Midbrain (tissue), 1 donor: ENCODE data around the gene ARHGAP18.

Source experiments
- DNase-seq: peaks from one replicate; lab custom pipeline; 2025; lab: John Stamatoyannopoulos, UW

Gene ARHGAP18

GRCh38 chr6:129615020-129615419 lies 95.0 kb downstream of the ARHGAP18 start:
- DNase-seq, result no peak

DNA sequence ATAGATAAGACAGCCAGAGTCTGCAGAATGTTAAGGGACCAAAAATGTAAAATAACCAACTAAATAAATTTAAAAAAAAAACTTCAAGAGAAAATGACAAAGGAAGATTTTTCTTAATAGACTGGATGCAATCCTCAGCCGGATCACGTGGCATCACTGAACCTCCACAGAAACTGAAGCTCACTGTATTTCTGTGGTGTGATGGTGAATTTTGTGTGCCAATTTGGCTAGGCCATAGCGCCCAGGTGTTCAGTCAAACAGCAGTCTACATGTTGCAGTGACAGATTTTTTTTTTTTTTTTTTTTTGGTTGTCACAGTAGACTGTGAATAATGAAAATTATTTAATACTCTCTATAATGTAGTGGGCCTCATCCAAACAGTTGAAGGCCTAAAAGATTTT lies 95.5 kb downstream of the ARHGAP18 start:
- DNase-seq, result no peak

DNA sequence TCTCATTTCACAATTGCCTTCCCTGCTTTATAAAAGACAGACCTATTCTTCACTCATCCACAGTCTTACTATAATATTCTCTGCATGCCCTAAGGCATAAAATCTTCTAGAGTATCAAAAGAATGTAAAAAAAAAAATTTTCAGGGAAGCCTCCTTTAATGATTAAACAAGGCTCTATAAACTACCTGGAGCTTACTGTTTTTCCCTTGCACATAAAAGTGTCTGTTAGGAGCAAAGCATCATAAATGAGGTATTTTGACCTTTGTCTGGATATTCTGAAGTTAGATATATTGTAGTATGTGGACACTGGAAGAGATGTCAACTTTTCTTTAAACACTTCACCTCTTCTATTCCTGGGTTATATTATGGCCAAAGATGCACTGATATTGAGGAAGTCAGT lies 97.5 kb downstream of the ARHGAP18 start:
- no peak for DNase-seq

GRCh38 chr6:129609635-129610034 lies 100.3 kb downstream of the ARHGAP18 start:
- no peak for DNase-seq

DNA sequence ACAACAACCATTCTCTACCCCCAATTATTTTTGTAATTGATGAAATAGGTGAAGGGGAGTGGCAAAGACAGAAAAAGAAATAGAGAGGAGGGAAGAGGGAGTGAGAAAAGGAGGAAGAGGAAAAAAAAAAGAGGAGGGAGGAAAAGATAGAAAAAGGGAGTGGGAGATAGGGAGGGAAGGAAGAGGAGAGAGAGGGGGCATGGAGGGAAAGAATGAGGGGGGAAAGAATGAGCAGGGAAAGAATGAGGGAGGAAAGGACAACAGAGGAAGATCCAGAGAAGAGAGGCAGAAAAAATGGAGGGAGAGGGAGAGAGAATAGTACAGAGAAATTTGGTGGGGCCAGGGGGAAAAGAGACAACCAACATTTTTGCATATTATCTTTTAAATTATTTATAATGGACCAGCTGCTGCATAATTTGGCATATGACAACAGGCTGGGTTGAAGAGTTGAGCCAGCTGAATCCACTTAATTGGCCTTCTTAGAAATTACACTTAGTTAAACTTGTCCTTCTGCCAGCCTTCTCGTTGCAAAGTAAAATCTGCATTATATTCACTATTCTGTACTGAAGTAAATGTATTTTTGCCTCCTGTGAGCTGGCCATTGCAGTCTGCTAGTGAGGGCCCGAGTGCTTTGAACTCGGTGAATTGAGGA lies 101.0 kb downstream of the ARHGAP18 start:
- DNase-seq, result no peak

DNA sequence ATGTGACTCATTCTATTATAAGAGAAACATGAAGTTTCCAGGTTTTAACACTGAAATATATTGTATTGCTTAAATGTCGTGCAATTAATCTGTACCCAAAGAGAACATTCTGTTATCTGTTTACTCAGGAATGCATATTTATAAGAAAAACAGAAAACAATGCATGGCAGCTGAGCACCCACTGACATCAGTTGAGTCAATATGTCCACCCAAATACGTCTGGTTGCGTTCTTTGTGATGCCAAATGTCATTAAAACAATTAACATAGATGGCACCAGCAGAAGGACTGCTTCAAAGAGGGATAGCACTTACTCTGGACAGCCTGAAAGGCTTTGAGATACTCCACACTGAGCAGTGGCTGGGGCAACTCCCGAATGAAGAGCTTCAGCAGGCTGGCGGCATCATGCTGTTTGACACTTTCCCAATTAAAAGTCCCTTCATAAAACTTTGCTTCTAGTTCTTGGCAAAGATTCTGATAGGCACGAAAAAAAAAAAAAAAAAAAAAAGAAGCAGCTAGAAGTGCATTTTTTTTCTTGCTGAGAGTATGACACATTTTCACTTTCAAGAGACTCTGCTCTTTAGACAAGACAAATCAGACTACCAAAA lies 102.3 kb downstream of the ARHGAP18 start:
- DNase-seq, result no peak

DNA sequence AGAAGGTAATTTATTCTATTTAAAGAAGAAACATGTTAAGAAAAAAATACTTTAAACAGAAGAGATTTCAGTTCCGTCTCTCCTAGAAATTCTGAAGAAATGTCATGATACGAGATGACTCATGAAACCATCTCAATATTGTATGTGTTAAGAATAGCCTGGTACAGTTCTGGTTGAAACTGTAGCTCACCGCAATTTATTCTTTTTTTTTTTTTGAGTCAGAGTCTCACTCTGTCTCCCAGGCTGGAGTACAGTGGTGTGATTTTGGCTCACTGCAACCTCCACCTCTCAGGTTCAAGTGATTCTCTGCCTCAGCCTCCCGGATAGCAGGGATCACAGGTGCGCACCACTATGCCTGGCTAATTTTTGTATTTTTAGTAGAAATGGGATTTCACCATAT lies 103.3 kb downstream of the ARHGAP18 start:
- no peak for DNase-seq

GRCh38 chr6:129605967-129606366 lies 104.0 kb downstream of the ARHGAP18 start:
- DNase-seq, result no peak

- DNase-seq, result no peak
Observed at GRCh38 chr6:129605095-129605494, 104.9 kb downstream of the ARHGAP18 start.

- no peak for DNase-seq
Observed at GRCh38 chr6:129604321-129604720, 105.7 kb downstream of the ARHGAP18 start.

- no peak for DNase-seq
Observed at GRCh38 chr6:129603741-129604140, 106.2 kb downstream of the ARHGAP18 start.

DNA sequence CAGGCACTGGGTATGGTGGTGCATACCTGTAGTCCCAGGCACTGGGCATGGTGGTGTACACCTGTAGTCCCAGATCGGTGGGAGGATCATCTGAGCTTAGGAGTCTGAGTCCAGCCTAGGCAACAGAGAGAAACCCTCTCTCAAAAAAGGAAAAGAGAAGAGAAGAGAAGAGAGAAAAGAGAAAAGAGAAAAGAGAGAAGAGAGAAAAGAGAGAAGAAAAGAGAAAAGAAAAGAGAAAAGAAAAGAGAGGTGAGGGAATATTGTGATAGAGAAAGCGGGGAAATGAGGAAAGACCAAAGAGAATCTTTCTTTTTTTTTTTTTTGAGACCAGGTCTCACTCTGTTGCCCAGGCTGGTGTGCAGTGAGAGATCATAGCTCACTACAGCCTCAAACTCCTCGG lies 108.7 kb downstream of the ARHGAP18 start:
- DNase-seq, result no peak

DNA sequence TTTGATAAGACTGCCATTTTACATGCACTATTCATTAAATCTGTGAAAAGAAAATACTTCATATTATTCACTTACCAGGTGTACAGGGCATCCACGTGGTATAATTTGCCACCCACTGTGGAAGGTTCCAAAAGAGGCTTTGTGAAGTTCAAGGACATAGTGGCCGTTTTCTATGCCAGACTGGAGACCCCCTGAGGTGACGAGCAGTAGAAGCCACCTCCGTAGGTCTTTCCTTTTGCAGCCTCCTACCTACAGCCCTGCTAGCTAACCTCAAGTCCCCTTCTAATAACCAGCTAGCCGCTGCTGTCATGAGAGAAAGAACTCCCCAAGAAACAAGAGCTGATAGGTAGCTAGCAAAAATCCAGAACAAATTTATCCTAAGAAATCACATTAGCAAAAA lies 110.5 kb downstream of the ARHGAP18 start:
- DNase-seq, result no peak

DNA sequence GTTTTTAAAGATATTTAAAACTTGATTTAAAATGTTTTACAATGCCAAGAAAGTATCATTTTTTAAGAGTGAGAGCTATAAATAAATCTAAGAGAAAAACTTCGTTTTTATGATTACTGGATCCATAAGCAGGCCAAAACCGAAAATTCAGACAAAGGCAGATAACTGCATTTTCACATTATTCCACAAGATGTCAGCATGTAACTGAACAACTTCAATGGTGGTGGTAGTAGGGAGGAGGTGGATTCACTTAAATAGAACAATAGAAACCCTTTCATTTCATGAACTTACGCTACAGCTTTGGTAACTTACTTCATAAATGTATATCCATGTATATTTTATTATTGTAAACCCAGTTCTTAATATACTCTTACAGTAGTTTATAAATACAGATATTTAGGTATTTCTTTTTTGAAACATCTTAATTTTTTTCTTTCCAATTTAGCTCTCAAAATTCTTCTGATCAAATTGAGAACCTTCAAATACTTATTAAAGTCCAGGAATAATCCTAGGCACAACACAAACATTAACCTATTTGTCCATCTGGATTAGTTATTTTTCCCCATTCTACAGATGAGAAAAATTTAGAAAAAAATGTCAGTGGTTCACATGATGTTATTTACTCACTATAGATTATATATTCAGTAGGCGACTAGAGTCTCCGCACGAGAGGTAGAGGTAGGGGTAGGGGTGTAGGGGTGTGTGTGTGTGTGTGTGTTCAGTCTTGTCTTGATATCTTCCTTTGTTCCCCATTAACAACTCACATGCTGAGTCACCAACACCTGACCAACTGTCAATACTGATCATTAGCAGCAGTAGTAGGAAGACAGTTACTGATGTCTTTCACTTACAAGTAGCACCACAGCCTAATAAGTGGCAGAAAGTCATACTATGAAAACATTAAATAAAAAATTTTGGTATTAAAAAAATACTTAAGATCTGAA lies 111.5 kb downstream of the ARHGAP18 start:
- peak; percentile 80 for DNase-seq

DNA sequence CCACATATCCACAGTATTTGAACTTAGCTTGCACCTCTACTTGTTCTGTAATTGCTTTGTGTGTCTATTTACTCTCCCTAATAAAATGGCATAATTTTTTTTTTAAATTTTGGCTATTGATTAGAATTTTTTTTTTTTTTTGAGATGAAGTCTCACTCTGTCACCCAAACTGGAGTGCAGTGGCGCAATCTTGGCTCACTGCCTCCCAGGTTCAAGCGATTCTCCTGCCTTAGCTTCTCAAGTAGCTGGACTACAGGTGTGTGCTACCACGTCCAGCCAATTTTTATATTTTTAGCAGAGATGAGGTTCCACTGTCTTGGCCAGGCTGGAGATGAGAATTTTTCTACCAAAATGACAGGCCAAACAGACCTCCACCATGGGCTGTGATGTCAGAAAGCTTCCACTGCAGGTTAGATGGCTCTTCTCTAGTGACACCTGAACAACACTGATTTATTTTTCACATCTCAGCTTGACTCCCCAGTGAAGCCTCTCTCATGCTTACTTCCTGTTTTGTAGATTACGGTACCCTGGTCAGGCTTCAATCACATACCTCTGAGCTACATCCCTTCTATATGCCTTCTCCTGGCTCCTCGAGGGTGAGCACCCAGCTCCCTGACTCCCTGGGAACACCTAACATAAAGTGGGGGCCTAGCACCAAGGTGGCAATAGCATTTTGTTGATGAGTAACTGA lies 112.8 kb downstream of the ARHGAP18 start:
- no peak for DNase-seq

DNA sequence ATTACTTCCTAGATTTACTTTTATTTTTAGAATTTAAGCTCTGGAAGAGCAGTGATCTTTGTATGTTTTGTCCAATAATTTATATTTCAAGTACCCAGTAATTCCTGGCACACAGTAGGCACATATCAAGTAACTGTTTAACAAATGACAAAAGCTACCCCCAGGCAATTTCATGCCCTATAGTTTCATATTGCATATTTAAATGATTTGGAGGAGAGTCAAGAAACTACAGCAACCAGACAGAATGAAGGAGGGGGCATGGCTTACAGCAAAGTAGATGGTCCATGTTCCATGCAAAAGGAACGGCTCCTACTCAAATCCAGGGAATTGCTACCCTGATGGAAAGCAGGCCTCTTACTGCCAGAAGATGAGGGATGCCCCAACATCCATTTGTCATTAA lies 113.5 kb downstream of the ARHGAP18 start:
- DNase-seq, result no peak

DNA sequence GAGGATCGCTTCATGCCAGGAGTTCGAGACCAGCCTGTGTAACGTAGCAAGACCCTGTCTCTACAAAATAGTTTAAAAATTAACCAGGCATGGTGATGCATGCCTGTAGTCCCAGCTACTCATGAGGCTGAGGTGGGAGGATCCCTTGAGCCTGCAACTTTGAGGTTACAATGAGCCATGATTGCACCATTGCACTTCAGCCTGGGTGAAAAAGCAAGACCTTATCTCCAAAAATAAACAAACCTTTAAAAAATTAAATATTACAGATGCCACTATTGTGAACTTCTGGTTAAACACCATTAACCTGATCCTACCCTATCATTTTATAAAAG lies 116.8 kb downstream of the ARHGAP18 start:
- no peak for DNase-seq

DNA sequence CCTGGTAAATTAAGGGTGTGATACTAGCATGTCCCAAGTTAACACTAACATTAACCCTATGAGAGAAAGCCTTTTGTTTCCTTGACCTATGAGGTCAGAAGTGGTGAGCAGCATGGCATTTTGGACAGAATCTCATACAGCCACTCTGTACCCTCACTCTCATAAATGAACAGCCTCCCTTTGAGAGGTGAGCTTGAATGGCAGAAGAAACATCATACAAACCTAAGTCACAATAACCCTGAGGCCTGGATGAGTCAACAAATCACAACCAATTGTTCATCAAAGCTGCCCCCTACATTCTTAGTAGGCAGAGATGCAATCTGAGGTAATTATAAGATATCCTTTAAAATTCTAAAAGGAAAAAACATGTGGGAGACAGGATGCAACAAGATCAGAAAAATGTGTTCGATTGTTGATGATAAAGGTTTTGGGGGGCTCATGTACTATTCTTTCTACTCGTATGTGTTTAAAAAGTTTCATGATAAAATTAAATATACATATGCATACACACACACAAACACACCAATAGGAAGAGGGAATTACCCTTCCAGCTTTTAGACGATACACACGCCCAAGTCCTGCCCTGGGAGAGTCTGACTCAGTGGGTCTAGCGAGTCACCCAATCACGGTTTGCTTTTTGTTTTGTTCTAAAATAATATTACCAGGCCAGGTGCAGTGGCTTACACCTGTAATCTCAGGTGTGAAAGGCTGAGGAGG lies 117.3 kb downstream of the ARHGAP18 start:
- no peak for DNase-seq

- DNase-seq, result no peak
Observed at GRCh38 chr6:129590408-129591022, 119.5 kb downstream of the ARHGAP18 start.

DNA sequence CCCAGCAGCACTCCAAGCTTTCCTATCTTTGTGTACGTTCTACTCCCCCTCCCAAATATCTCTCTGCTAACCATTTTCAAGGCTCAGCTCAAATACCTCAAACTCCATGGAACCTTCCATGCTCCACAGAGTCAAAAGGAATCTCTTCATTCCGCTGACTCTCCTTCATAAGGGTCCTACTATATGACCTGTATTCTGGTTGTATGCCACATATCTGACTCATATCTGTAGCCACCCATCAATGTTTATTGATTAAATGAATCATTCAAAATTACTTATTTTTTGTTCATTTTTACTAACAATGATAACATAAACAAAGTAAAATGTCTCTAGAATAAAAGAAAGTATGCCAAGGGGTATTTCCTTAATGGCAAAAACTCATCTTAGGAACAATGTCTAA lies 123.2 kb downstream of the ARHGAP18 start:
- DNase-seq, result no peak

DNA sequence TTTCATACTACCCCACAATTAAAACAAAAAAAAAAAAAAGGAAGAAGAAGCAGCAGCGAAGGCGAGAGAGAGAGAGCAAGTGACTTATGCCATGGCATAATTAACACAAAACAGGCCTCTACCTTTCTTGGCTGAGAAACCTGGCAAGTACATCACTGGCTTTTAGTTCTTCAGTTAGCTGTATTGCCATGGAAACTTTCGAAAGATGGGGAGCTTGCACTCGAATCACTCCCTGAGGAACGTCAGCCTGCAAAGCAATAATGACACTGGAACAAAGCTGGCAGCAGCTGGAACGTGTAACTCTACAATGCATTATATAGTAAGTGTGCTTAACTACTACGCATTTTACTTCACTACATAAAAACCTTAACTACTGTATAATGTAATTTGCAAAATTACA lies 126.1 kb downstream of the ARHGAP18 start:
- no peak for DNase-seq
